OCI-LY7 (cell line): Measurements from ENCODE around the gene KLB. TPM values are rescaled to one million over a fixed set of nuclear protein-coding genes. Genes with fewer than 3 reads are reported as not detected.

Source experiments
- BruUV-seq: library from RNA; stranded (reverse); fragments of 400-500 nt; replicated peaks from 2 replicates; lab custom pipeline; 2021; lab: Mats Ljungman, UMichigan
- CTCF ChIA-PET: fragments of 300-600 bp; sonication (Branson Sonifier 250); formaldehyde crosslinking; loops from one replicate; lab custom pipeline; 2022; ENCODE audit warnings: antibody characterized with exemption; ENCODE audit not compliant: unreplicated experiment; lab: Charles Lee
- POLR2A ChIA-PET: fragments of 300-600 bp; sonication (Branson Sonifier 250); formaldehyde crosslinking; loops from one replicate; lab custom pipeline; 2022; ENCODE audit warnings: antibody characterized with exemption; lab: Charles Lee
- DNase-seq: peaks from one replicate; pipeline ENCODE4 v3.0.0-alpha.2; 2015; ENCODE audit warnings: low spot score
- H2AFZ ChIP-seq: fragments of 200-600 bp; sonication (generic), shearing (Covaris generic); 2 replicates; pipeline ENCODE4 v1.6.1; 2014; ENCODE audit warnings: mild to moderate bottlenecking, antibody characterized with exemption, low read length, moderate library complexity
- H3K27ac ChIP-seq: fragments of 200-600 bp; sonication (generic); 2 replicates; pipeline ENCODE4 v1.5.1; 2014; ENCODE audit warnings: mixed run types, low read depth, mild to moderate bottlenecking, moderate library complexity, low read length, inconsistent platforms; ENCODE audit not compliant: poor library complexity, severe bottlenecking
- H3K36me3 ChIP-seq: fragments of 200-600 bp; sonication (generic); 2 replicates; pipeline ENCODE4 v1.6.1; 2014; ENCODE audit warnings: mild to moderate bottlenecking, antibody characterized with exemption, low read length, moderate library complexity, mixed read lengths; ENCODE audit not compliant: insufficient read depth
- H3K4me1 ChIP-seq: fragments of 200-600 bp; sonication (generic); 2 replicates; pipeline ENCODE4 v1.5.1; 2014; ENCODE audit warnings: mild to moderate bottlenecking, low read length; ENCODE audit not compliant: insufficient read depth, poor library complexity, severe bottlenecking
- H3K4me2 ChIP-seq: fragments of 200-600 bp; sonication (generic); 2 replicates; pipeline ENCODE4 v1.6.1; 2014; ENCODE audit warnings: mild to moderate bottlenecking, low read length
- H3K4me3 ChIP-seq: fragments of 200-600 bp; sonication (generic); 2 replicates; pipeline ENCODE4 v1.5.1; 2014; ENCODE audit warnings: mild to moderate bottlenecking, low read depth, low read length; ENCODE audit not compliant: poor library complexity, severe bottlenecking
- H3K79me2 ChIP-seq: fragments of 200-600 bp; sonication (generic); 2 replicates; pipeline ENCODE4 v1.6.1; 2016; ENCODE audit warnings: low read depth, mild to moderate bottlenecking, low read length, moderate library complexity, mixed read lengths; ENCODE audit not compliant: insufficient read depth
- H3K9me2 ChIP-seq: fragments of 200-600 bp; sonication (generic); 2 replicates; pipeline ENCODE4 v1.6.1; 2016; ENCODE audit warnings: mild to moderate bottlenecking, low read length, mixed read lengths; ENCODE audit not compliant: insufficient read depth
- H3K9me3 ChIP-seq: fragments of 200-600 bp; sonication (generic); 2 replicates; pipeline ENCODE4 v1.6.1; 2014; ENCODE audit warnings: mild to moderate bottlenecking, mixed run types, low read length, mixed read lengths
- H4K20me1 ChIP-seq: fragments of 200-600 bp; sonication (generic); 2 replicates; pipeline ENCODE4 v1.6.1; 2014; ENCODE audit warnings: mild to moderate bottlenecking, antibody characterized with exemption, low read length, moderate library complexity, mixed read lengths; ENCODE audit not compliant: insufficient read depth
- CTCF ChIP-seq: fragments of 200-600 bp; sonication (generic); conservative IDR thresholded peaks from 2 replicates; pipeline ENCODE4 v1.5.1; 2014; ENCODE audit warnings: mild to moderate bottlenecking, antibody characterized with exemption, low read length, moderate library complexity, mixed read lengths
- EZH2phosphoT487 ChIP-seq: fragments of 200-600 bp; sonication (generic); IDR thresholded peaks from 2 replicates; pipeline ENCODE4 v1.6.1; 2018; ENCODE audit warnings: low read depth, borderline replicate concordance, mild to moderate bottlenecking, mixed run types, antibody characterized with exemption, low read length, moderate library complexity, mixed read lengths
- intact Hi-C: fragments of 100-400 bp; cut with micrococcal nuclease; formaldehyde crosslinking; loops from one replicate; pipeline ENCODE4 v1.10.0; 2022; ENCODE audit not compliant: unreplicated experiment
- total RNA-seq, 2 experiments: library from RNA; depleted of rRNA in 1 of 2; stranded (reverse); fragments of >200 nt in 1 of 2; shearing (Covaris generic) in 1 of 2; gene quantifications; 2 replicates each; pipeline ENCODE4 v1.2.3, GENCODE V29; 2014 to 2022

KLB gene
- total RNA-seq, 2 experiments from 2014 or later: not detected

GRCh38 chr4:39469429-39470077 lies 62.8 kb downstream of the KLB start:
- Histone ChIP-seq H4K20me1 (no peaks in the 10 kb centered on the region), H3K9me3 (no peaks in the 10 kb centered on the region), H3K27ac (no peak overlapping the region), H3K9me2 (no peaks in the 10 kb centered on the region), H3K4me3 (no peak overlapping the region), H3K36me3 (peaks cover 86% of the 10 kb centered on the region), H2AFZ (no peak overlapping the region), H3K4me2 (peak overlapping the region; percentile 17), H3K79me2 (no peaks in the 10 kb centered on the region), H3K4me1 (peaks cover 12% of the 10 kb centered on the region)
- TF ChIP-seq EZH2phosphoT487: no peak
- TF ChIP-seq CTCF: peak; percentile 99
- CTCF ChIA-PET: interaction anchor here (0.6 kb wide), 1 partner anchor 12 kb away, joined by 3 read pairs; no protein-coding TSS in a partner anchor
- intact Hi-C loops: loop anchor here (1.0 to 10.0 kb wide), 5 partner anchors 58 to 507 kb away; partner anchors contain the start of genes SMIM14, UBE2K and UGDH
- POLR2A ChIA-PET: interaction anchor here (0.6 to 1.6 kb wide), 6 partner anchors 10 to 728 kb away, joined by 3 to 6 read pairs (median 3); no protein-coding TSS in a partner anchor
- peak; percentile 80 for DNase-seq
- no TSS peak for BruUV-seq

- Histone ChIP-seq H3K36me3 (peaks cover 78% of the 10 kb centered on the region), H3K4me3 (no peak overlapping the region), H3K9me3 (no peaks in the 10 kb centered on the region), H3K4me2 (no peak overlapping the region), H3K79me2 (no peaks in the 10 kb centered on the region), H2AFZ (no peak overlapping the region), H3K4me1 (peaks cover 8% of the 10 kb centered on the region), H3K9me2 (no peaks in the 10 kb centered on the region), H4K20me1 (no peaks in the 10 kb centered on the region), H3K27ac (no peak overlapping the region)
- TF ChIP-seq CTCF (no peak), EZH2phosphoT487 (no peak)
- intact Hi-C loops: loop anchor here (5.0 kb wide), 1 partner anchor 57 kb away; the partner anchor contains the start of gene UGDH
- CTCF ChIA-PET: no interaction called here
- BruUV-seq: no TSS peak
- POLR2A ChIA-PET: interaction anchor here (0.6 kb wide), 1 partner anchor 133 kb away, joined by 3 read pairs; no protein-coding TSS in a partner anchor
- DNase-seq: no peak
Observed at GRCh38 chr4:39470402-39470801, 63.7 kb downstream of the KLB start.

- Histone ChIP-seq H3K4me1 (peaks cover 8% of the 10 kb centered on the region), H3K4me2 (no peak overlapping the region), H3K79me2 (no peaks in the 10 kb centered on the region), H3K9me2 (no peaks in the 10 kb centered on the region), H3K4me3 (no peak overlapping the region), H3K9me3 (no peaks in the 10 kb centered on the region), H3K36me3 (peaks cover 77% of the 10 kb centered on the region), H2AFZ (no peak overlapping the region), H3K27ac (no peak overlapping the region), H4K20me1 (no peaks in the 10 kb centered on the region)
- CTCF ChIA-PET: no interaction called here
- intact Hi-C loops: loop anchor here (5.0 kb wide), 1 partner anchor 55 kb away; the partner anchor contains the start of gene UGDH
- POLR2A ChIA-PET: interaction anchor here (0.5 to 0.6 kb wide), 2 partner anchors 93 to 276 kb away, joined by 3 to 4 read pairs; no protein-coding TSS in a partner anchor
- no TSS peak for BruUV-seq
- DNase-seq: no peak
- no peak for TF ChIP-seq CTCF
- no peak for TF ChIP-seq EZH2phosphoT487
Observed at GRCh38 chr4:39472396-39472795, 65.7 kb downstream of the KLB start.
